CD4-positive, alpha-beta T cell (primary cell): ENCODE results near the gene ERC2. TPM values are rescaled to one million over a fixed set of nuclear protein-coding genes. Genes with fewer than 3 reads are reported as not detected.

ENCODE experiments used
- ATAC-seq: fragments of 200-7000 bp; cut with Tn5 transposase; one replicate; pipeline ENCODE4 v1.10.0; 2022; ENCODE audit warnings: mild to moderate bottlenecking; ENCODE audit not compliant: poor library complexity
- CTCF ChIA-PET: fragments of 350-600 bp; sonication (Branson Sonifier 250); formaldehyde crosslinking; loops from one replicate; lab custom pipeline; 2021; ENCODE audit warnings: antibody characterized with exemption, inconsistent platforms; lab: Charles Lee
- POLR2A ChIA-PET: fragments of 350-600 bp; sonication (Branson Sonifier 250); formaldehyde crosslinking; loops from one replicate; lab custom pipeline; 2021; ENCODE audit warnings: antibody characterized with exemption, inconsistent platforms; lab: Charles Lee
- DNase-seq, 14 experiments: peaks; one replicate each; pipeline ENCODE4 v3.0.0-alpha.2; 2013 to 2020; ENCODE audit warnings: mixed read lengths in 2 of 14
- H3K27ac ChIP-seq, 2 donors: one replicate each; pipeline versions ENCODE4 v1.5.1 to v1.7.0; 2013; ENCODE audit warnings: low read length in 2 of 2, low read depth in 1 of 2, mild to moderate bottlenecking in 1 of 2
- H3K27me3 ChIP-seq, 2 experiments: 1 replicate in 1 of 2; 2 replicates in 1 of 2; pipeline versions ENCODE4 v1.6.1 to v1.7.0; 2013; ENCODE audit warnings: low read length in 2 of 2, control low read depth in 1 of 2, mild to moderate bottlenecking in 1 of 2, moderate library complexity in 1 of 2; ENCODE audit not compliant: insufficient read depth in 2 of 2, control insufficient read depth in 1 of 2
- H3K36me3 ChIP-seq: one replicate; pipeline ENCODE4 v1.6.1; 2013; ENCODE audit warnings: low read length, control low read depth; ENCODE audit not compliant: insufficient read depth
- H3K4me1 ChIP-seq: one replicate; pipeline ENCODE4 v1.6.1; 2013; ENCODE audit warnings: low read length, control low read depth; ENCODE audit not compliant: insufficient read depth
- H3K4me3 ChIP-seq: one replicate; pipeline ENCODE4 v1.5.1; 2013; ENCODE audit warnings: mild to moderate bottlenecking, low read length, moderate library complexity
- H3K9me3 ChIP-seq, 2 experiments: 1 replicate in 1 of 2; 2 replicates in 1 of 2; pipeline versions ENCODE4 v1.6.1 to v1.7.0; 2013; ENCODE audit warnings: low read length in 2 of 2, mild to moderate bottlenecking in 2 of 2, control low read depth in 1 of 2, moderate library complexity in 1 of 2; ENCODE audit not compliant: control insufficient read depth in 1 of 2, insufficient read depth in 1 of 2
- H3K27ac Mint-ChIP-seq: one replicate; pipeline ENCODE4 v1.8.0; 2020; ENCODE audit warnings: mixed read lengths
- H3K27me3 Mint-ChIP-seq: one replicate; pipeline ENCODE4 v1.8.0; 2021; ENCODE audit warnings: mixed read lengths
- H3K36me3 Mint-ChIP-seq: one replicate; pipeline ENCODE4 v1.8.0; 2021; ENCODE audit warnings: low read depth, mixed read lengths
- H3K4me1 Mint-ChIP-seq: one replicate; pipeline ENCODE4 v1.8.0; 2021; ENCODE audit warnings: low read depth, mixed read lengths
- H3K4me3 Mint-ChIP-seq: one replicate; pipeline ENCODE4 v1.8.0; 2020; ENCODE audit warnings: mild to moderate bottlenecking, mixed read lengths
- H3K9me3 Mint-ChIP-seq: one replicate; pipeline ENCODE4 v1.8.0; 2020; ENCODE audit warnings: mixed read lengths
- intact Hi-C, 2 experiments: fragments of 100-400 bp; cut with DNase I in 1 of 2; cut with micrococcal nuclease in 1 of 2; formaldehyde crosslinking; loops; one replicate each; pipeline versions ENCODE4 v1.15.1 to v1.9.0; 2023 to 2025; cut with DNase I, micrococcal nuclease
- total RNA-seq, 174 experiments: library from RNA in 2 of 174; stranded (reverse) in 2 of 174; gene quantifications; one replicate each; pipeline ENCODE4 v1.2.3 and lab custom pipeline; 2021 to 2026
- TF ChIP-seq, protein P1 (sequence below): fragments of 200-600 bp; IDR thresholded peaks from one replicate; pipeline ENCODE4 v1.8.0; 2022; ENCODE audit warnings: antibody characterized with exemption, mild to moderate bottlenecking

Gene ERC2
- total RNA-seq, 2 experiments from 2014 or later, result not detected

- Mint-ChIP-seq H3K36me3 (no peaks in the 10 kb centered on the region), H3K27me3 (peaks cover 9% of the 10 kb centered on the region), H3K9me3 (no peaks in the 10 kb centered on the region), H3K27ac (no peak overlapping the region), H3K4me3 (no peak overlapping the region), H3K4me1 (no peaks in the 10 kb centered on the region)
- ATAC-seq (no peak), DNase-seq (no peak)
- H3K36me3 ChIP-seq, result no peaks in the 10 kb centered on the region
- ChIA-PET CTCF (no interaction called here), POLR2A (no interaction called here)
- no peaks in the 10 kb centered on the region for H3K4me1 ChIP-seq
- H3K9me3 ChIP-seq, result no peaks in the 10 kb centered on the region
- intact Hi-C loops, result no loop called here
- H3K27ac ChIP-seq, result no peak overlapping the region
- TF ChIP-seq, protein P1, sequence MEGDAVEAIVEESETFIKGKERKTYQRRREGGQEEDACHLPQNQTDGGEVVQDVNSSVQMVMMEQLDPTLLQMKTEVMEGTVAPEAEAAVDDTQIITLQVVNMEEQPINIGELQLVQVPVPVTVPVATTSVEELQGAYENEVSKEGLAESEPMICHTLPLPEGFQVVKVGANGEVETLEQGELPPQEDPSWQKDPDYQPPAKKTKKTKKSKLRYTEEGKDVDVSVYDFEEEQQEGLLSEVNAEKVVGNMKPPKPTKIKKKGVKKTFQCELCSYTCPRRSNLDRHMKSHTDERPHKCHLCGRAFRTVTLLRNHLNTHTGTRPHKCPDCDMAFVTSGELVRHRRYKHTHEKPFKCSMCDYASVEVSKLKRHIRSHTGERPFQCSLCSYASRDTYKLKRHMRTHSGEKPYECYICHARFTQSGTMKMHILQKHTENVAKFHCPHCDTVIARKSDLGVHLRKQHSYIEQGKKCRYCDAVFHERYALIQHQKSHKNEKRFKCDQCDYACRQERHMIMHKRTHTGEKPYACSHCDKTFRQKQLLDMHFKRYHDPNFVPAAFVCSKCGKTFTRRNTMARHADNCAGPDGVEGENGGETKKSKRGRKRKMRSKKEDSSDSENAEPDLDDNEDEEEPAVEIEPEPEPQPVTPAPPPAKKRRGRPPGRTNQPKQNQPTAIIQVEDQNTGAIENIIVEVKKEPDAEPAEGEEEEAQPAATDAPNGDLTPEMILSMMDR, result no peak
- H3K27me3 ChIP-seq, result no peaks in the 10 kb centered on the region
- no peak overlapping the region for H3K4me3 ChIP-seq
Observed at GRCh38 chr3:56238299-56238698, 230.0 kb downstream of the ERC2 start.

GRCh38 chr3:56233742-56234141 lies 234.5 kb downstream of the ERC2 start:
- Mint-ChIP-seq H3K27me3 (peaks cover 18% of the 10 kb centered on the region), H3K27ac (no peak overlapping the region), H3K4me3 (no peak overlapping the region), H3K4me1 (no peaks in the 10 kb centered on the region), H3K36me3 (no peaks in the 10 kb centered on the region), H3K9me3 (no peaks in the 10 kb centered on the region)
- H3K36me3 ChIP-seq, result no peaks in the 10 kb centered on the region
- POLR2A ChIA-PET, result no interaction called here
- intact Hi-C loops, result no loop called here
- H3K27me3 ChIP-seq, result no peaks in the 10 kb centered on the region
- ATAC-seq (no peak), DNase-seq (no peak)
- CTCF ChIA-PET, result no interaction called here
- TF ChIP-seq, protein P1, result no peak
- H3K9me3 ChIP-seq, result no peaks in the 10 kb centered on the region
- H3K27ac ChIP-seq, result no peak overlapping the region
- no peak overlapping the region for H3K4me3 ChIP-seq
- no peaks in the 10 kb centered on the region for H3K4me1 ChIP-seq

DNA sequence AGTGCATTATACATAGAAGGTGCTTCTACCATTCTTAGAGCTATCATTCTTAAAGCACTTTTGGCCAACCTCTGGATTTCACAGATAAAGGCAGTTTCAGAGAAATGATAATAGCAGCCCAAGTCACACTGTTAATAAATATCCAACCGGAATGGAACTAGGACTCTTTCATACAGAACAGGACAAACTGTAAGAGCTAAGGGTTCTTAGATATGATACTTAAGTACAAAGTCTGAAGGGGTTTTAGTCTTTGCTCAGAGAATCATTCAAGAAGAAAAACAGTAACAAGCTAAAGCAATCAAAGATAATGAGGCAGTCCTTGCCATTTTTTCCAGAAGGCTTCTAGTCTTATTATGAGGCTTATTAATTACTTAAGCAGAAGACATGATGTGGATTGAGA lies 239.0 kb downstream of the ERC2 start:
- no peaks in the 10 kb centered on the region for H3K9me3 Mint-ChIP-seq
- peaks cover 12% of the 10 kb centered on the region for H3K27me3 Mint-ChIP-seq
- no peak overlapping the region for H3K4me3 ChIP-seq
- no peaks in the 10 kb centered on the region for H3K36me3 Mint-ChIP-seq
- H3K27ac Mint-ChIP-seq, result no peak overlapping the region
- TF ChIP-seq, protein P1, result no peak
- no peaks in the 10 kb centered on the region for H3K9me3 ChIP-seq
- H3K27me3 ChIP-seq, result no peaks in the 10 kb centered on the region
- H3K4me1 Mint-ChIP-seq, result no peaks in the 10 kb centered on the region
- no peak for DNase-seq
- H3K36me3 ChIP-seq, result no peaks in the 10 kb centered on the region
- ChIA-PET CTCF (interaction anchor here (0.6 to 0.7 kb wide), 2 partner anchors 10 to 93 kb away, joined by 3 to 4 read pairs; no protein-coding TSS in a partner anchor), POLR2A (no interaction called here)
- H3K4me3 Mint-ChIP-seq, result no peak overlapping the region
- no peaks in the 10 kb centered on the region for H3K4me1 ChIP-seq
- intact Hi-C loops, result no loop called here
- no peak overlapping the region for H3K27ac ChIP-seq
- ATAC-seq, result no peak
